Mucosa of descending colon (tissue), 3 donors: Measurements from ENCODE around the gene PWWP2B. TPM values are rescaled to one million over a fixed set of nuclear protein-coding genes. Genes with fewer than 3 reads are reported as not detected.

Experiments used
- ATAC-seq: fragments of 200-7000 bp; cut with Tn5 transposase; one replicate; pipeline ENCODE4 v1.9.1; 2020; ENCODE audit warnings: mild to moderate bottlenecking, moderate library complexity
- DNase-seq, 3 donors: peaks; one replicate each; pipeline ENCODE4 v3.0.0-alpha.2; 2020
- H3K36me3 ChIP-seq: fragments of 200-600 bp; one replicate; pipeline ENCODE4 v1.8.0; 2021; ENCODE audit warnings: low read depth, mild to moderate bottlenecking
- H3K4me1 ChIP-seq: fragments of 200-600 bp; one replicate; pipeline ENCODE4 v1.8.0; 2021; ENCODE audit warnings: low read depth, mild to moderate bottlenecking
- H3K4me3 ChIP-seq: fragments of 200-600 bp; one replicate; pipeline ENCODE4 v1.8.0; 2021; ENCODE audit warnings: mild to moderate bottlenecking
- H3K9me3 ChIP-seq: fragments of 200-600 bp; one replicate; pipeline ENCODE4 v1.8.0; 2021; ENCODE audit warnings: mild to moderate bottlenecking
- CTCF ChIP-seq: fragments of 200-600 bp; IDR thresholded peaks from one replicate; pipeline ENCODE4 v1.8.0; 2022; ENCODE audit warnings: antibody characterized with exemption, mild to moderate bottlenecking
- intact Hi-C, 2 donors: fragments of 100-400 bp; cut with DNase I in 1 of 2; cut with micrococcal nuclease in 1 of 2; formaldehyde crosslinking; loops; one replicate each; pipeline versions ENCODE4 v1.11.0 to v1.11.1; 2022; cut with DNase I, micrococcal nuclease
- total RNA-seq, 3 donors: library from RNA; stranded (reverse); fragmentation: NEBNext Ultra II Directional in 2 of 3; extraction: Animal tissue kit (Norgen Biotek cat#: 25700) in 2 of 3; gene quantifications; one replicate each; pipeline versions ENCODE4 v1.2.1 to v1.2.4, GENCODE V29; 2021 to 2023
- donor health status: DM: no; HTN: no; CAD: no; lungs with moderate emphysema.
- donor health status: DM: no; HTN: no; CAD: no.
- donor health status: DM: no; HTN: yes; CAD: no.

Gene PWWP2B
- total RNA-seq, 3 donors from 2014 or later: 37.7 to 55.6 (median 41.7) TPM

- ATAC-seq (no peak), DNase-seq (no peak)
- Histone ChIP-seq H3K4me3 (no peak overlapping the region), H3K9me3 (no peaks in the 10 kb centered on the region), H3K4me1 (peaks cover 3% of the 10 kb centered on the region), H3K36me3 (no peaks in the 10 kb centered on the region)
- TF ChIP-seq CTCF: no peak
- intact Hi-C loops: loop anchor here in 1 of 2 donors (10.0 kb wide), 2 partner anchors 152 to 252 kb away; partner anchors contain the start of gene INPP5A
Observed at GRCh38 chr10:132383101-132383500, 13.9 kb upstream of the PWWP2B start.

DNA sequence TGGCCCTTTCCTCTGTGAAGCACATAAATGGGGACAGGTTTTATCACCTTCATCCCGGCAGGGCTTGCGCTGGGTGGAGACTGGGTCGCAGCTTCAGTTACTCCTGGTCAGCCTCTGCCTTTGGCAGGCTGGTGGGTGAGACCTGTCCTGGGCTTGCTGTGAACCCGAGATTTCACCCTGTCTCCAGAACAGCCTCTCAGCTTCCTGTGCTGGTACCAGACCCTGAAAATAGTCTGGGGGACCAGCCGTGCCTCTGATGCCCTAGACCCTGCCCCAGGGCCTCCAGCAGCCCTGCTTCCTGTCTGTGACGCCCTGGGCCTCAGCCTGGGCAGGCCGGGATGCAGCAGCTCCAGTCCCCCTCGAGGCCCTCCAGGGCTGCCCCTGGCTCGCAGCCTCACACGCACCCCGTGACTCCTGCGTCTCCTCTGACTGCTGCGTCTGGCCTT is 13.2 kb upstream of the PWWP2B start:
- ATAC-seq (no peak), DNase-seq (peak in 2 of 3 donors; percentile 19 to 40)
- Histone ChIP-seq H3K9me3 (no peaks in the 10 kb centered on the region), H3K4me3 (no peak overlapping the region), H3K36me3 (no peaks in the 10 kb centered on the region), H3K4me1 (peaks cover 3% of the 10 kb centered on the region)
- TF ChIP-seq CTCF: no peak
- intact Hi-C loops: loop anchor here in 1 of 2 donors (10.0 kb wide), 2 partner anchors 151 to 251 kb away; partner anchors contain the start of gene INPP5A

GRCh38 chr10:132384618-132385388 is 12.2 kb upstream of the PWWP2B start:
- intact Hi-C loops: loop anchor here (5.0 to 10.0 kb wide), 4 partner anchors 67 to 250 kb away; partner anchors contain the start of gene INPP5A (in 1 of the 2)
- Histone ChIP-seq H3K9me3 (no peaks in the 10 kb centered on the region), H3K4me1 (peaks cover 10% of the 10 kb centered on the region), H3K36me3 (no peaks in the 10 kb centered on the region), H3K4me3 (no peak overlapping the region)
- TF ChIP-seq CTCF: no peak
- ATAC-seq (no peak), DNase-seq (peak in 2 of 3 donors; percentile 20 to 41)

GRCh38 chr10:132385389-132385667 is 11.7 kb upstream of the PWWP2B start:
- Histone ChIP-seq H3K36me3 (no peaks in the 10 kb centered on the region), H3K4me1 (peaks cover 10% of the 10 kb centered on the region), H3K9me3 (no peaks in the 10 kb centered on the region), H3K4me3 (no peak overlapping the region)
- ATAC-seq (no peak), DNase-seq (no peak)
- TF ChIP-seq CTCF: no peak
- intact Hi-C loops: loop anchor here (5.0 to 10.0 kb wide), 4 partner anchors 67 to 249 kb away; partner anchors contain the start of gene INPP5A (in 1 of the 2)

DNA sequence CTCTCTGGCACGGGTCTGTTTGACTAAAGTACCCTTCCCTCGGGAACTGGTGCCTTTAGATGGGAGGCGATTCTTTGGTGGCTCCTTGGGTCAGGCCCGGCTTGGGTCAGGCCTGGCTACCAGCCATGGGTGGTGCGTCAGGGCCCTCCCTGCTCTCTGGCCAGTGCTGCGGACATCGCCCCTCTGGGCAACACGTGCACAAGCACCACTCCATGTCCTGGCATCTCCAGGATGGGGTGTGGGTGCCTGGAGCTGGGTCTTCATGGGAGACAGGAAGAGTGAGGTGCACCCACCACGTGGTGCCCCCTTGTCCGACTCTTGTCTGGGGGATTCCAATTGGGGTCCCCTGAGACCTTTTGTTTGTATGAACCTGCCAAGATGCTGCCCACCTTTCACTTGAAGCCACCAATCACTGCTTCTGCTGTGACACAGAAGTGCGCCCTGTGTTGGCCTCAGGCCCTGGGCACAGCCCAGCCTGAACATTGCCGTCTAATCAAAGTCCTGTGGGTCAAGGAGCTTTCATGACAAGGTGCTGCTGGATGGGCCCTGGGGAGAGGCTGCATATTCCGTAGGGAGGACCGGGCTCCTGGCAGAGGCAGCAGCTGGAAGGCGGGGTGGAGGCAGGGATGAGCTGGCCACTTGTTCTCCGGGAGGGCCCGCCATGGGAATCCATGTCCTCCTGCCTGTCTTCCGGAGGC is 11.1 kb upstream of the PWWP2B start:
- Histone ChIP-seq H3K9me3 (no peaks in the 10 kb centered on the region), H3K36me3 (no peaks in the 10 kb centered on the region), H3K4me1 (peaks cover 10% of the 10 kb centered on the region), H3K4me3 (no peak overlapping the region)
- TF ChIP-seq CTCF: no peak
- ATAC-seq: peak; percentile 15
- intact Hi-C loops: loop anchor here (5.0 to 10.0 kb wide), 4 partner anchors 66 to 249 kb away; partner anchors contain the start of gene INPP5A (in 1 of the 2)
- peak in 2 of 3 donors; percentile 20 to 53 for DNase-seq
